ENCODE measurements around the gene GPR152. TPM values are rescaled to one million over a fixed set of nuclear protein-coding genes. Genes with fewer than 3 reads are reported as not detected.

The GPR152 gene
- total RNA-seq, 4 donors from 2014 or later = 0.34 TPM; not detected in 3

DNA sequence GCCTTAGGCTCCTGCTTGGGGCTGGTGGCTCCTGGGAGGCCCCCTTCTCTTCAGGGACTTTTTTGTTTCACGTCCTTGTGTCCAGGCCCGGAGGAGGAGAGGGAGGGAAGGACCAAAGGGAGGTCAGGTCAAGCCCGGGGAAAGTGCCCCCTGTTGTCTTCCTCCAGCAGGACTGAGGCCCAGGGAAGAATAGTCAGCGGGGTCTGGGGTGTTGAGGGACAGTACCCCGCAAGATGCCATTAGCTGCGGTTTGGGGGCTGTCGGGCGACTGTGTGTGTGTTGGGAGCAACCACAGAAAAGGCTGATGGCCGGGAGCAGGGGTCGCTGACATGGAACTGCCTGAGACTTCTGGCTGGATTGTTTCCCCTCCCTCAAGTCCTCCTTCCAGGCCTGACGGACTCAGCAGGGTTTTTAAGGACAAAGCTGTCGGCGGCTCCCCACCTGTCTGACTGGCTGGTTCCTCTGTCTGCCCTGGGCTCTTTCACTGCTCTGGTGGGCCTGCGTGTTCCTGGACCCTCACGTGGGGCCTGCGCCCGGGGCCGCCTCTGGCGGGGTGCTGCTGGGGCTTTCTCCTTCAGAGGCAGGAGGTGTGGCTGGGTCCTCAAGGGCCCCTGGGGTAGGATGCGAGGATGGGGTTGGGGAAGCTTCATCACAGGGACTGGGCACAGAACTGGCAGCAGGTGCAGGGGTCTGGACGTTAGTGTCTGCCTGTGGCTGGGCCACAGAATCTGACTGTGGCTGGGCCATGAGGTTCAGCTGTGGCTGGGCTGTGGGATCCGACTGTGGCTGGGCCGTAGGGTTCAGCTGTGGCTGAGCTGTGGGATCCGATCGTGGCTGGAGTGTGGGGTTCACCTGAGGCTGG lies 1.5 kb downstream of the GPR152 start:
- no peaks in the 10 kb centered on the region for H3K4me1 ChIP-seq
- no peak overlapping the region for H3K27ac ChIP-seq
- H3K9me3 ChIP-seq = no peaks in the 10 kb centered on the region
- 93% methylated on average over 19 of the region's 25 CpGs for WGBS
- peak; percentile 54 to 59 for DNase-seq (ENCODE audit: low spot score in 2 of 2)
- no peak overlapping the region for H3K4me3 ChIP-seq
- no peak for TF ChIP-seq POLR2A (IDR thresholded peaks at IDR 0.05)
- TF ChIP-seq POLR2AphosphoS5 (IDR thresholded peaks at IDR 0.05) = no peak
- TF ChIP-seq EP300 (IDR thresholded peaks at IDR 0.05) = no peak
- TF ChIP-seq, protein P1, sequence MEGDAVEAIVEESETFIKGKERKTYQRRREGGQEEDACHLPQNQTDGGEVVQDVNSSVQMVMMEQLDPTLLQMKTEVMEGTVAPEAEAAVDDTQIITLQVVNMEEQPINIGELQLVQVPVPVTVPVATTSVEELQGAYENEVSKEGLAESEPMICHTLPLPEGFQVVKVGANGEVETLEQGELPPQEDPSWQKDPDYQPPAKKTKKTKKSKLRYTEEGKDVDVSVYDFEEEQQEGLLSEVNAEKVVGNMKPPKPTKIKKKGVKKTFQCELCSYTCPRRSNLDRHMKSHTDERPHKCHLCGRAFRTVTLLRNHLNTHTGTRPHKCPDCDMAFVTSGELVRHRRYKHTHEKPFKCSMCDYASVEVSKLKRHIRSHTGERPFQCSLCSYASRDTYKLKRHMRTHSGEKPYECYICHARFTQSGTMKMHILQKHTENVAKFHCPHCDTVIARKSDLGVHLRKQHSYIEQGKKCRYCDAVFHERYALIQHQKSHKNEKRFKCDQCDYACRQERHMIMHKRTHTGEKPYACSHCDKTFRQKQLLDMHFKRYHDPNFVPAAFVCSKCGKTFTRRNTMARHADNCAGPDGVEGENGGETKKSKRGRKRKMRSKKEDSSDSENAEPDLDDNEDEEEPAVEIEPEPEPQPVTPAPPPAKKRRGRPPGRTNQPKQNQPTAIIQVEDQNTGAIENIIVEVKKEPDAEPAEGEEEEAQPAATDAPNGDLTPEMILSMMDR (IDR thresholded peaks at IDR 0.05) = no peak
- H3K27me3 ChIP-seq = no peaks in the 10 kb centered on the region
- no peaks in the 10 kb centered on the region for H3K36me3 ChIP-seq

- no peak overlapping the region for H3K4me3 ChIP-seq
- peak in 1 of 2 donors; percentile 58 for DNase-seq (ENCODE audit: low spot score in 2 of 2)
- H3K9me3 ChIP-seq = no peaks in the 10 kb centered on the region
- TF ChIP-seq, protein P1 (IDR thresholded peaks at IDR 0.05) = no peak
- TF ChIP-seq EP300 (IDR thresholded peaks at IDR 0.05) = no peak
- TF ChIP-seq POLR2AphosphoS5 (IDR thresholded peaks at IDR 0.05) = no peak
- no peak for TF ChIP-seq POLR2A (IDR thresholded peaks at IDR 0.05)
- H3K36me3 ChIP-seq = no peaks in the 10 kb centered on the region
- H3K27ac ChIP-seq = no peak overlapping the region
- WGBS = 81% methylated on average over 9 of the region's 9 CpGs
- H3K4me1 ChIP-seq = peaks cover 5% of the 10 kb centered on the region
- no peaks in the 10 kb centered on the region for H3K27me3 ChIP-seq
Observed at GRCh38 chr11:67449116-67449844, 3.2 kb downstream of the GPR152 start.

DNA sequence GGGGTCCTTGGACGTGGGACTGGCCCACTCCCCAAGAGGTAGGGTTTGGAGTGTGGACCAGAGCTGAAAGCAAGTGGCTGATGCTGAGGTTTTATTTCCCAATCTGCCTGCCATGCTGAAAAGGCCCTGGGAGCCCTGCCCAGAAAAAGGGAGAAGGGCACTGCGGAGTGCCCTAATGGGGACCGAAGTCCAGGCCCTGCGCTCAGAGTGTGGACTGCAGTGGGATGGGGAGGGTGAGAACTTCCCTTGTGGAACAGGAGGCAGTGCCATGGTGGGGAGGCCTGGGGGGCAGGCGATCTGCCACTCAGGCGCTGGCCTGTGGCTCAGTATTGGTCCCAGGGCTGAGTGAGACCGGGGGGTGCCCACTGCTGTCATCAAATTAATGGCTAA lies 4.3 kb downstream of the GPR152 start:
- H3K36me3 ChIP-seq = no peaks in the 10 kb centered on the region
- no peak overlapping the region for H3K4me3 ChIP-seq
- no peak for DNase-seq (ENCODE audit: low spot score in 2 of 2)
- 94% methylated on average over 7 of the region's 7 CpGs for WGBS
- TF ChIP-seq EP300 (IDR thresholded peaks at IDR 0.05) (no peak), POLR2A (IDR thresholded peaks at IDR 0.05) (no peak), POLR2AphosphoS5 (IDR thresholded peaks at IDR 0.05) (no peak)
- TF ChIP-seq, protein P1 (IDR thresholded peaks at IDR 0.05) = no peak
- no peaks in the 10 kb centered on the region for H3K9me3 ChIP-seq
- H3K27ac ChIP-seq = no peak overlapping the region
- no peaks in the 10 kb centered on the region for H3K27me3 ChIP-seq
- peaks cover 8% of the 10 kb centered on the region for H3K4me1 ChIP-seq

DNA sequence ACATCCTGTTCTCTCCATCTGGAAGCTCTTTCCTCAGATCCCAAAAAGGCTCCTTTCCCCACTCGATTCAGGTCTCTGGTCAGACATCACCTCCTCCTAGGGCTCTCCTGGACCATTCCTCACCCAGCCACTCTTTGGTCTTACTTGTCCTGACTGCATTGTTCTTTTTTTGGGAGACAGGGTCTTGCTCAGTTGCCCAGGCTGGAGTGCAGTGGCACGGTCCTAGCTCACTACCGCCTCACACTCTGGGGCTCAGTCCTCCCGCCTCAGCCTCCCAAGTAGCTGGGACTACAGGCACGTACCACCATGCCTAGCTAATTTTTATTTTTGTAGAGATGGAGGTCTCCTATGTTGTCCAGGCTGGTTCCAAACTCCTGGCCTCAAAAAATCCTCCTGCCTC lies 7.0 kb downstream of the GPR152 start:
- Histone ChIP-seq H3K4me3 (no peak overlapping the region), H3K27ac (no peak overlapping the region), H3K9me3 (no peaks in the 10 kb centered on the region), H3K36me3 (peaks cover 15% of the 10 kb centered on the region), H3K27me3 (no peaks in the 10 kb centered on the region), H3K4me1 (peaks cover 34% of the 10 kb centered on the region)
- DNase-seq (ENCODE audit: low spot score in 2 of 2) = no peak
- no peak for TF ChIP-seq EP300 (IDR thresholded peaks at IDR 0.05)
- no peak for TF ChIP-seq POLR2AphosphoS5 (IDR thresholded peaks at IDR 0.05)
- TF ChIP-seq, protein P1 (IDR thresholded peaks at IDR 0.05) = no peak
- TF ChIP-seq POLR2A (IDR thresholded peaks at IDR 0.05) = no peak
- 94% methylated on average over 5 of the region's 5 CpGs for WGBS

Data from suprapubic skin (tissue), 4 donors.